NCI-H2171 treated with DMSO at 0.1 percent for 48 hours (cell line): ENCODE data around the gene ZNF410.
A peak's percentile ranks its signal among the peaks of the same experiment; 100 is the strongest.

Experiments
- DNase-seq: peaks from one replicate; lab custom pipeline; 2025; lab: John Stamatoyannopoulos, UW

The ZNF410 gene

DNA sequence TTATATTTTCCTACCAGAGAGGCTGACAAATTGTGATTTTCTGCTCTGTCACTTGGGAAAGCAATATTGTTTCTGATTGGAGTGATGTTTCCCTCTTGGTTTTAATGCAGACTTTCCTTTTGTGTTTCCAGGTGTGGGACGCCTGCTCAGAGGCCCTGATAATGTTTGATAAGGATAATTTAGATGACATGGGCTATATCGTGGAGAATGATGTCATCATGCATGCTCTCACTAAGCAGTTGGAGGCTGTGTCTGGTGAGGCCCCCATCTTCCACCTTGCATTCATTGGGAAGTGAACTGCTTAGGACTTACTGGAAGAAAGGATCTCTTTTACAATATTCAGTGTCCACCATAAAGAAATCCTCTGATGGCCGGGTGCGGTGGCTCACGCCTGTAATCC is 69.0 kb downstream of the ZNF410 start:
- no peak for DNase-seq

GRCh38 chr14:73958591-73958990 is 71.9 kb downstream of the ZNF410 start:
- DNase-seq, result no peak

GRCh38 chr14:73961192-73961591 is 74.5 kb downstream of the ZNF410 start:
- no peak for DNase-seq

DNA sequence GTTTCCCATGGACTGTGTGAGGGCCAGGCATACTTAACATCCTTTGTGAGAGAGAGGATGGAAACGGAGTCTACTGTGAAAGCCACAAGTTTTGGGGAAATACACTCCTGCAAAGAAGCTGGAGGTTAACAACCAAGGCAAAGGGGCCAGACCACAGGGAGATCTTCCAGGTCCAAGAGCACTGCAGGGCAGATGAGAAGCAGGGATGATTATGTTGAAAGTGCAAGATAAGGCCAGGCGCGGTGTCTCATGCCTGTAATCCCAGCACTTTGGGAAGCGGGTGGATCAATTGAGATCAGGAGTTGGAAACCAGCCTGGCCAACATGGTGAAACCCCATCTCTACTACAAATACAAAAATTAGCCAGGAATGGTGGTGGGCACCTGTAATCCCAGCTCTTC is 78.6 kb downstream of the ZNF410 start:
- no peak for DNase-seq

DNA sequence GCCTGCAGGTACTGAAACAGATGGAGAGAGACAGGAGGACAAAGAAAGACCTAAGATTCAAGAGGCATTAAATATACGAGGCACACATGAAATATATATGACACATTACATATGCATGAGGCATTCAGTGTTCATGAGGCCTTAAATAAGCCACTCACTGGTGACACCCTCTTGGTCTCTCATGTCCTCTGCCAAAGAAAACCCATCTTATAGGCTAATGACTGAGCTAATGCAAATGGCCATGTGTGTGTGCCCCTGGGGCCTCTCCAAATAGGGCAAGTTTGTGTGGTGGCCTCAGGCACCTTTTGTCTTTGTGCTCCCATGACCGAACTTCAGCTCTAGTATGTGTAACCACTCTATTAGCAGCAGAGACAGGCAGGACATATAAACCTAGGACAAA is 82.2 kb downstream of the ZNF410 start:
- DNase-seq, result no peak

DNA sequence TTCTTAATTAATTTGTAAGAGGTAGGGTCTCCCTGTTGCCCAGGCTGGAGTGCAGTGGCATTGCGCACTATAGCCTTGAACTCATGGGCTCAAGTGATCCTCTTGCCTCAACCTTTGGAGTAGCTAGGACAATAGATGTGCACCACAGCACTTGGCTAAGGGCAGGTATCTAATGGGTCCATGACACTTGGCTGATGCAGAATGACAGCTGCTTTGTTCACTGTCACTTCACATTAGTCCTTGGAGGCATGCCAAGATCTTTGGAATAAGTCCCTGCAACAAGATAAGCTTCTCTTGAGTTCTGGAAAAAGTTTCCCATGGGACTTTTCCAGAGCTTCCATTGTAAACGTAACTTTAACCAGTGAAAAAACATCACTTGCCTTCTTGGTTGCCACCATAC is 86.8 kb downstream of the ZNF410 start:
- DNase-seq, result peak; percentile 71

- DNase-seq, result no peak
These were observed 89.5 kb downstream of the ZNF410 start for GRCh38 chr14:73976125-73976524.

- DNase-seq, result no peak
These were observed 91.2 kb downstream of the ZNF410 start for GRCh38 chr14:73977896-73978295.
